GM21619 (cell line): ENCODE data around the gene ANKRD37.
A peak's percentile ranks its signal among the peaks of the same experiment; 100 is the strongest.

Source experiments
- ATAC-seq: cut with Tn5 transposase; IDR thresholded peaks from one replicate; pipeline ENCODE4 v1.9.1; 2021; ENCODE audit not compliant: unreplicated experiment

Gene ANKRD37

GRCh38 chr4:185379326-185380295, 17.0 kb upstream of the ANKRD37 start:
- no peak for ATAC-seq

DNA sequence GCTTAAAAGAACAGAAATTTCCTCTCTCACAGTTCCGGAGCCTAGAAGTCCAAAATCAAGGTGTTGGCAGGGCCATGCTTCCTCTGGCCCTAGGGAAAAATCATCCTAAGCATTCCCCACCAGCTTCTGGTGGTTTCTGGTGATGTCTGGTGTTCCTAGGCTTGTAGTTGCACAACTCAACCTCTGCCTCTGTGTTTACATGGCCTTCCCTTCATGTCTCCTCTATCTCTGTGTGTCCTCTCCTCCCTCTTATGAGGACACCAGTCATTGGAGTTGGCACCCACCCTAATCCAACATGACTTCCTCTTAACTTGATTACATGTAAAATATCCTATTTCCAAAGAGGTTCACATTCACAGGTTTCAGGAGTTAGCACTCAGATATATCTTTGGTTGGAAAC, 16.3 kb upstream of the ANKRD37 start:
- no peak for ATAC-seq

DNA sequence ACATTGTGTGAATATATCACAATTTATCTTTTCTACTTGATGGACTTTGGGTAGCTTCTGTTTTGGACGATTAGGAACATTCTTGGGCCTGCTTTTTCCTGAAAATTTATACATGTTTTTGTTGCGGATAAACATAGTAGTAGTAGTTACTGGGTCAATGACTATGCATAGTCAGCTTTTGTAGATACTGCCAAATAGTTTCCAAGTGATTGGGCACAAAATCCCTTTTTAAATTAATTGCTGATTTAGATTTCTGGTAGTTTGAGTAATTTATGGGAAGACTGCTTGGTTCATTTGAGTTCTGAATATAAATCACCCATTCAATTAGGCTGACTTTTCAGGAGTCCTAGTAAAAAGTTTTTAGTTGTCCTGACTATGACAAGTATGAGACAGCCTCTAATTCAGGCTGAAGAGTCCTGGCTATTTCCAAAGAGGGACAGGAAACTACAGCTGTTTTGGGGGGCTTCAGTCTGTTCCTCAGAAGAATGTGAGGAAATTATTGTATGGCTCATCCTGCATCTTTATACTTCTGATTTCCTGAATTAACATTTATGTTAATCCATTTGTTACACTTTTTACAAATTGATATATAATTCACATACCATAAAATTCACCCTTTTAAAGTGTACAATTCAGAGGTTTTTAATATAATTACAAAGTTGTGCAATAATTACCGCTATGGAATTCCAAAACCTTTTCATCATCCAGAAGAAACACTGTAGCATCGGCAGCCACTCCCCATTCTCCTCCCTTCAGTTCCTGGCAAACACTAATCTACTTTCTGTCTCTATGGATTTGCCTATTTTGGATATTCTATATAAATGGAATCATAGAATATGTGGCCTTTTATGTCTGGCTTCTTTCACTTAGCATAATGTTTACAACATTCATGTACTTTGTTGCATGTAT, 15.1 kb upstream of the ANKRD37 start:
- ATAC-seq = no peak

GRCh38 chr4:185382754-185383153, 13.9 kb upstream of the ANKRD37 start:
- no peak for ATAC-seq

DNA sequence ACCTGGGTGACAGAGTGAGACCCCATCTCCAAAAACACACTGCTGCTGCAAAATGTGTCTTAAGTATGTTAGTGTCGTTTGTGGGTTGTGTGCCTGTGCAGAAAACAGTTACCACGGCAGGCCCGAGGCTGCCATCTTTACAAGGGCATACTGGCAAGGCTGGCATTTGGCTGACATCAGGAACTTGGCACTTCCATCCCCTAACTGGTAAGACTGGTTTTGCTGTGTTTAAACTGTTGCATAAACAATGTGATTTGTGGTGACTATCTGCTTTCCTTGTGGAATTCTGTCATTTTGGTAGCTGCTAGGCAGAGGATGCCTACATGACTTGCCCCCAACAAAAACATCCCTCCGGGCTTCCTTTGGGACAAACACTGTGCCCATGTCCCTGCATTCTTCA, 13.2 kb upstream of the ANKRD37 start:
- ATAC-seq = no peak

DNA sequence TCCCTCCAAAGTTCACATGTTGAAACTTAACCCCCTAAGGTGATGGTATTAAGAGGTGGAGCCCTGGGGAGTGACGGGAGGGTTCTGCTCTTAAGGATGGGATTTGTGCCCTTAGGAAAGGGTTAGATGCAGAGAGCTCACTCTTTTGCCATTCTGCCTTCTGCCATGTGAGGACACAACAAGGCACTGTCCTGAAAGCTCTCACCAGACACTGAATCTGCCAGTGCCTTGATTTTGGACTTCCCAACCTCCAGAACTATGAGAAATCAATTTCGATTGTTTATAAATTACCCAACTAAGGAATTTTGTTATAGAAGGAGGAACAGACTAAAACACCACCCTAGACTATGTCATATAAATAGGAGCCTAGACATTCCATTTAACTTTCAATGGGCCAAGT, 12.6 kb upstream of the ANKRD37 start:
- no peak for ATAC-seq

- no peak for ATAC-seq
Measured at GRCh38 chr4:185384930-185385331, 11.7 kb upstream of the ANKRD37 start.

- ATAC-seq = no peak
Measured at GRCh38 chr4:185387957-185388356, 8.7 kb upstream of the ANKRD37 start.

DNA sequence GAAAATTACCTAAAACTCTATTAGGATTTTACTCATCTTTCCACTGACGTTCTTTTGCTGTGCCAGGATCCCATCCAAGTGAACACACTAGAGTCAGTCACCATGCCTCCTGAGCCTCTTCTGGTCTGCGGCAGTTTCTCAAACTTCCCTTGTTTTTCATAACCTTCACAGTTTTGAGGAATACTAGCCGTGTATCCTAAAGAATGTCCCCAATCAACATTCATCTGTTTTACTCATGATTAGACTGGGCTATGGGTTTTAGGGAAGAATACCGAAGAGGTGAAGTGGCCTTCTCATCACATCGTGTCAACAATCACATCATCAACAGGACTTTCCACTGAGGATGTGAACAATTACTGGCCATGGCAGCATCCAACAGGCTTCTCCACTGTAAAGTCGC, 5.7 kb upstream of the ANKRD37 start:
- ATAC-seq = no peak

- ATAC-seq = no peak
Measured at GRCh38 chr4:185392156-185392555, 4.5 kb upstream of the ANKRD37 start.

DNA sequence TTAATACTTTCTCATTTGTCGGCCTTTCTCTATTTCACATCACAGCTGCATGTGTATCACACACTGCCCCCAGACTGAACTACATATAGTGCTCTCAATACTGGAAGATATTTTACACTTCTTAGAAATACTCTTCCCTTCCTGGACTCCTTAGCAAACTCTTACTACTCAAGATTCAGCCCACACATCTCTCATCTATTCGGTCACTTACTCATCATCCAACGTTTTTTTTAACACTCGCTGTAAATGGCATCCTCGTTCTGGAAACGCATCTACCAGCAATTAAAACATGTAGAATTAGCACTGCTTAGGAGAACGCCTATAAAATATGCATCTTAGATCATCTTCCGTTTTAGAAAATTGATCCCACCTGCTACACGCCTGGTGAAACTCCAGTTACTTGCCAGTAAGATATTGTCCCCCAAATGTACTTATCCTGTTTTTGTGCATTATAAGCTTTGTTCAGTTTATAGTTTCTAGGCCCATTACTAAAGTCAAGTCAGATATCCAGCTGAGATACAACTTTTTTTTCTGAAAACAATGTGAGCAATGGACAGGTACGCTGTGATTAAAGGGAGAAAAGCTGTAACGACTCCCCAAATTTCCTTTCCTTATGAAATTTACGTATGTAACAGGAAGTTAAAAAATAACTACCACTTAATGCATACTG, 1.9 kb upstream of the ANKRD37 start:
- ATAC-seq = no peak

- ATAC-seq = no peak
Measured at GRCh38 chr4:185395238-185395955, 1.2 kb upstream of the ANKRD37 start, which contains the start of gene LRP2BP. LRP2BP (minus strand) TSS chr4:185395924; CDS start chr4:185378186, 17,738 bp downstream.

GRCh38 chr4:185395956-185396723, 501 bp upstream of the ANKRD37 start:
- peak; percentile 71 for ATAC-seq

- ATAC-seq = no peak
Measured at GRCh38 chr4:185398618-185399017, 2.0 kb downstream of the ANKRD37 start.

DNA sequence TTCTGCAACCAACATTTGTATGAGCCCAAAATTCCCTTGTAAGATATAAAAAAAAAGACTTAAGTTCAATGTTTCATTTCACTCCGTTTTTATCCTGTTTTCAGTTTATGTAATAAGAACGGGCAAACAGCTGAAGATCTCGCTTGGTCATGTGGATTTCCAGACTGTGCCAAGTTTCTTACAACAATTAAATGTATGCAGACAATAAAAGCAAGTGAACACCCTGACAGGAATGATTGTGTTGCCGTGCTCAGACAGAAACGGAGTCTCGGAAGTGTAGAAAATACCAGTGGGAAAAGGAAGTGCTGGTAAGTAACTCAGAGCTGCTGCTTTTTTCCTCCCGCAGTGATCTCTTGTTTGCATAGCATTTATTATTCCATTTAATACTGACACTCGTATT, 2.8 kb downstream of the ANKRD37 start:
- ATAC-seq = no peak

DNA sequence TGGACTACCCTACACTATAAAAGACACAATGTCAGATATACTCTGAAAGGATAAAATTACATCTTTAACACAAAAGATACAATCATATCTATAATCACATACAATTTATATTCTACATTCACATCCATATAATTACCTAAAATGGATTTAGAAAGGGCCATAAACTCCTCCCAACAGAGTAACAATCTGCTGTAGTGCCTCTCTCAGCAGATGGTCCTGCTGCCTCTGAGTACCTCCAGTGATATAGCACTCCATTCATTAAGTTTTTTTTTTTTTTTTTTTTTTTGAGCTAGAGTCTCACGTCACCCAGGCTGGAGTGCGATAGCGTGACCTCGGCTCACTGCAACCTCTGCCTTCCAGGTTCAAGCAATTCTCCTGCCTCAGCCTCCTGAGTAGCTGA, 7.4 kb downstream of the ANKRD37 start:
- no peak for ATAC-seq

DNA sequence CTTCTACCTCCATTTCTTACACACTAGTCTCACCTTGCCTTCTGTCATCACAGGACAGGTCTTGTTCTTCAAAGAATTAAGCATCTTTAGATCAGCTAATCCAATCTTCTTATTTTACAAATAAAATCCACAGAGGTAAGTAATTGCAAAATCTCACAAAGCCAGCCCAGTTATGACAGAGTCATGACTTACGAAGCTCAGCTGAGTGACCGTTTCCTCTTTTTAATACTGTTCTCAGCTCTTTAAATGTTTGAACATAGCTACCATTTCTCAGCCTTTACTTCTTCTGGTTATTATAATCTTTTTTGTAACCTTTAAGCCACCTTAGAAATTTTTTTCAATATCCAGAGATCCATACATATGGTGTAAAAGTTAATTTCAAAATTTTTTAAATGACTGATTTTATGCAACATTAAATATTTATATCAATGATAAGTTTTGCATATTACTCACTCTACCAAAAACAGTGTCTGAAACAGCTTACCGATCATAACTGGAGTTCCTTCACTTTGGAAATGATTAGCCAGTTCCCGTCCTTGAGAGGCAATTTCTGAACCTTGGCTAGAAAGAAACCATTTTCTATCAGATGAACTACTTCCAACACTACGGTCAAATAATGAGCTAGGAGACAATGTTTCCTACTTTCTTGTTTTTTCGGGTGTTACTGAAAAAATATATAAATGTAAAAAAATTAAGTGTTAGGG, 8.8 kb downstream of the ANKRD37 start:
- peak; percentile 50 for ATAC-seq

DNA sequence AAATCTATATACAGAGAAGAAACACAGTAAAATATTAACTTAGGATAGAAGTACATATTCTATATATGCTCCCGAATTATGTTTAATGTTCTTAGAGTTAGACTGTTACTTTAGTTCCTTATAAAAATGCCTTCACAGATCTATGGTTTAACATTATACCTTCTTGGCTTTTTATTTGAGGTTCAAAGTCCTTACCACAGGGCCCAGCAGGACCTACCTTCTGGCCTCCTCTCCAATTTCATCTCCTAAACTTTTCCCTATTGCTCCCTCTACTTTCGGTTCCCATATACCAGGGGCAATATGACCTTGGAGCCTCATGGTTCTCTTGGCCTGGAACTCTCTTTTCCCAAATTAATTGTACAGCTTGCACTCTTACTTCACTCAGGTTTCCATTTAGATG, 11.8 kb downstream of the ANKRD37 start:
- ATAC-seq = no peak

- no peak for ATAC-seq
Measured at GRCh38 chr4:185411849-185412248, 15.2 kb downstream of the ANKRD37 start.
